GM18526 (cell line): ENCODE measurements around the gene CHST4.

ENCODE experiments used
- POLR2A ChIP-seq: IDR thresholded peaks from 3 replicates; pipeline ENCODE4 v1.6.1; 2011; ENCODE audit not compliant: insufficient read length; ENCODE audit errors: extremely low read depth

CHST4 gene

DNA sequence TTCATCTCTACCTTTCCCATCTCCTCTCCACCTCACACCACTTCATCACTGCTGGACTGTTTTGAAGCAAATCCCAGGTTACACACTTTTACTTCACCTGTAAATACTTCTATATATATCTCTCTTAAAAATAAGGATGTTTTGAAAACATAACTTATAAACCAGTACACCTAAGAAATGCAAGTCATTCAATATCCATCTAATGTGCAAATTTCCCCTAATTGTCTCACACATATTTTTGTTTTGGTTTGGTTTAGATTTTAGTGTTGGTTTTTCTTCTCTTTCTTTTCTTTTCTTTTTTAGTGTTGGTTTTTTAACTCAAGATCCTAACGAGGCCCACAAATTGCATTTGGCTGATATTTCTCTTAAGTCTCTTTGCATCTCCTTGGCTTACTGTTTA lies 19.2 kb upstream of the CHST4 start:
- TF ChIP-seq POLR2A = no peak

DNA sequence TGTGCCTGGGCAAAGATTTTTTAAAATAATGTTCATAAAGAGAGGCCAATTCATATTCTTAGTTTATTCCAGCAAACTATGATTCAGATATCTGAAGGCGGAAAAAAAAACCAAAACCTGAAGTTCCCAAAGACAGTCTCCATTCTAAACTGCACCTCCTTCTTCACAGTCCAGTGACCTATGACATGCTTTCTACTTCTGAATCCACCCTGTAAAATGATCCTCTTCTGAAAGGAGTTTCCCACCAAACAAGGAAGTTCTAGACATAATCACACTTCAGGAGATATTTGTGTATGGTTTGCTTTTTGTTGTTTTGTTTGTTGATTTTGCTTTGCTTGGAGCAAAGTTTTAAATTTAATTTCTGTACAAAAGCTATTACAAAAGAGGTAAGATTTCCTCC lies 12.9 kb upstream of the CHST4 start:
- no peak for TF ChIP-seq POLR2A

DNA sequence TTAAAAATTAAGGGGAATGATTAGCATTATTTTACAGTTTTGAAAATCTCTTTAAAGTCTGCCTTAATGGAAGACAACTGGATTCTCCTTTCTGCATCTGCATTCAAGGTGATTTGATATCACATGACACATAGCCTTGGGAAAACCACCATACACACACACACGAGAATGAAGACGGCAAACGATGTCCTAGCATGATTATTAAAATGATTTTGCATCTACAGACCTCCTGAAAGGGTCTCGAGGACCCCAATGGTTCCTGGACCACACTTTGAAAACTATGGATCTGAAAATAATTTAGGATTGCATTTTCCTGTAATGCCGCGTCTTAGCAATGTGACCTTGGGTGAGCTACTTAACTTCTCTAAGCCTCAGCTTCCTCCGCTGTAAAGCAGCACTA lies 11.8 kb upstream of the CHST4 start:
- TF ChIP-seq POLR2A = no peak

DNA sequence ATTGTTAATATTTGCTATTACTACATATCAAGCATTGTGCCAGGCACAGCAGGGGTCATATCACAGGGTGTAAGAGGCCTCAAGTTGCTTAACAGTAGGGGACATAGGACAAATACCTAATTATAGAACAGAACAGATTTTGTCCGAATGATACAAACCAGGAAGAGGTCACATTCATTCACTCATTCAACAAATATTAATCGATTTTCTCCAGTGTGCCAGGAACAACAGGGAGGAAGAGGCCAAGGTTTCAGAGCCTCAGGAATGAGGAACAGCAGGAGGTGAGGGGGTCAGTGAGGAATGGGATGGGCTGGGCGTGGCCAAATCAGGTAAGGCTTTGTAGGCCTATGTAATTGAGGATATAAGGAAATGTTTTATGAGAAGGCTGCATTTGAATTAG lies 11.2 kb upstream of the CHST4 start:
- TF ChIP-seq POLR2A = no peak

DNA sequence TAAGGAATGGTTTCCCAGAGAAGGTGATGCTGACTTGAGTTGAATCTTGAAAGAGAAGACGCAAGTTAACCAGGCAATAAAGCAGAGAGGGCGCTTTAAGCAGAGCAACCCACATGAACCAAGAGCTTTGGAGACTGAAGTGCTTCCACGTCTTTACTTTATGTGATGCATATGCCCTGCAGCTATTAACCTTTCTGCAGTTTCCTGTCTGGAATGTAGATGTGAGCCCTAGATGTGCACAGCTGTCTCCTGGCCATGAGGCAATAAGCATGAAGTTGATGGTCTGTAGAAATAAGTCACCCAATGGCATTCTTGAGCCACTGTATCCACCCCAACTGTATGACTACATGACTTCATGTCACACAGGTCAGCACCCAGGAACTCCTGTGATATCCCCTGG lies 5.7 kb upstream of the CHST4 start:
- TF ChIP-seq POLR2A = no peak

DNA sequence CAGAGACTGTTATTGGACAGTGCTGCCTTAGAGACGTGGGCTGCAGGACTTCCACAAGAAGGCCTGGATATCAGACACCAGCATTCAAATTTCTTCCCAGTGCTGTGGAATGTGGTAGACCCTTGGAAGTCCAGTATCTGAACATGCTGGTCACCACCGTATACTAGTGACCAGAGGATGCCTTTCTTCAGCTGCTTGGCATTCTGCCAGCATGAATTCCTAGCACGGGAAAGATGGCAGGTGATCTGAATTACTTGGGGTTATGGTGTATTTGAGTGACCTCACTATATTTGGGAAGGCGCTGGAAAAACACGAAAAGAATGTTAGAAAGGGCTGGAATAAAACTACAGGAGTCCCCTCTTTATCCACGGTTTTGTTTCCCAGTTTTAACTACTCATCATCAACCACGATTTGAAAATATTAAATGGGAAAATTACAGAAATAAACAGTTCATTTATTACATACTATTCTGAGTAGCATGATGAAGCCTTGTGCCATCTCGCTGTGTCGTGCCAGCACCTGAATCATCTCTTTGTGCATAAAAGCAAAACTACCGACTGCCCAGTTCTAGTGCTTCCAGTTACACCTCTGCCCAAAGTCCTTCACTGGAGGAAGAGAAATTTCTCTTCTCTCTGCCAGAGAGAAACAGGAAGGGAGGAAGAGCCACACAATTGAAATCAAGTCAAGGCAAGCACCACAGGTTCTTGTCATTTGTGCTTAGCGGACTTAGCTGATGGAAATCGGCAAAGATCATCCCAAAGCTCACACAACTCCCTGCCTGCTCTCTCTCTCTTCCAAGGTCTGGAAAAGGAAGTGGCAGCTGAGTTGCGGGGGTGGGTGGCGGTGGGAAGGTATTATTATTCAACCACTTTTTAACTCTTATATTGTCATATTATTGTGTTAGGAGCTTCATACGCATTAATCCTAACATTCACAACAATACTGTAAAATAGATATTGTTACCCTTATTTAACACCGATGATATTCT lies 1.4 kb upstream of the CHST4 start:
- no peak for TF ChIP-seq POLR2A

DNA sequence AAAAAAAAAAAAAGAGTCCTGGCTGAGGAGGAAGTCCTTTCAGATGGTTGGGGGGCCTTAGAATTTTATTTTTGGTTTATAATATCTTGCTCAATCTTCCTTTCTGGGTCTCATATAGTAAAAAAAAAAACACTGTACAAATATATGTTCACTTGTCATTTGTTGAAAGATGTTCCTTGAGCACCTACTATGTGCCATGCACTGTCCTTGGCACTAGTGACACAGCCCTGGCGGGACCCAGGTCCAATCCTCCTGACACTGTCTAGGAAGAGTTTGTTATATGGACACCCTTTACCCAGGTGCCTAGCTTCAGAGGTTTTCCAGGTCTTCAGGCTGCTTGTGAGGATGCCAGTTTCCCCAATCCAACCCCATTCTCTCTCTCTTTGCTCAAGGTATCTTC lies 2.0 kb downstream of the CHST4 start:
- TF ChIP-seq POLR2A = no peak

DNA sequence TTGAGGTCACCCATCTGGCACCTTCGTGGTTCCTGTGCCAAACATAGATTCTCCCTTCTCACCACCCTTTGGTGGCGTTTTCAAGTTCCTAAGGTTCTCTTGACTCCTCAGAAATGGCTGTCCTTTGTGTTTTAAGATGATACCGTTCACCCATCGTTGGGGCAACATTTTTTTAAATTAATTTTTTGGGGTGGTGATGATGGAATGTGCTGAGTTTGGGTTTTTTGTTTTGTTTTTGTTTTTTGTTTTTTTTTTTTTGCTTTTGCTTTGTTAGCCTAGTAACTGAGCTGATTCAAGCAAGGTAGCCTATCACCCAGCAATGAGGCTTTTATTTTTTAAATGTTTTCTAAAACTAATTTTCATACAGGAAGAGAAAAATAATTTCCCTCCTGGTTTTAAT lies 2.6 kb downstream of the CHST4 start:
- no peak for TF ChIP-seq POLR2A

DNA sequence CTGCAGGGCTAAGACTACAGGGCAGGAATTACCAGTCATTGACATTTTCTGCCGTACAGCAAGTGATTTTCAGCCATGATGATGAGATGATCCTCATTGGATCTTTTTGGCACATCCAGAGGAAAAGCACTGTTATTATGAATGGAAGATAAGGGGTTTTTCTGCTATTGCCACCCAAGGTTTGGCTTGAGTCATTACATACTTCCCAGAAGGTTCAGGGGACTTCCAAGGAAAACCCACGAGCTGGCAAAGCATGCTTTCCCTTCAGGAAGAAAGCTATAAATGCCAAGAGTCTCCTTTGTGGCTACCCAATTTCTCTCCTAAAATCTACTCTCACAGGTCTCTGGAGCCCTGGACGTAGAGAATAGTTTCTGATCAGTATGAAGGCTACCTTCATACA lies 6.1 kb downstream of the CHST4 start:
- TF ChIP-seq POLR2A = no peak

DNA sequence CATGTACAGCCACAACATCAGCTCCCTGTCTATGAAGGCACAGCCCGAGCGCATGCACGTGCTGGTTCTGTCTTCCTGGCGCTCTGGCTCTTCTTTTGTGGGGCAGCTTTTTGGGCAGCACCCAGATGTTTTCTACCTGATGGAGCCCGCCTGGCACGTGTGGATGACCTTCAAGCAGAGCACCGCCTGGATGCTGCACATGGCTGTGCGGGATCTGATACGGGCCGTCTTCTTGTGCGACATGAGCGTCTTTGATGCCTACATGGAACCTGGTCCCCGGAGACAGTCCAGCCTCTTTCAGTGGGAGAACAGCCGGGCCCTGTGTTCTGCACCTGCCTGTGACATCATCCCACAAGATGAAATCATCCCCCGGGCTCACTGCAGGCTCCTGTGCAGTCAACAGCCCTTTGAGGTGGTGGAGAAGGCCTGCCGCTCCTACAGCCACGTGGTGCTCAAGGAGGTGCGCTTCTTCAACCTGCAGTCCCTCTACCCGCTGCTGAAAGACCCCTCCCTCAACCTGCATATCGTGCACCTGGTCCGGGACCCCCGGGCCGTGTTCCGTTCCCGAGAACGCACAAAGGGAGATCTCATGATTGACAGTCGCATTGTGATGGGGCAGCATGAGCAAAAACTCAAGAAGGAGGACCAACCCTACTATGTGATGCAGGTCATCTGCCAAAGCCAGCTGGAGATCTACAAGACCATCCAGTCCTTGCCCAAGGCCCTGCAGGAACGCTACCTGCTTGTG lies 10.7 kb downstream of the CHST4 start:
- no peak for TF ChIP-seq POLR2A

DNA sequence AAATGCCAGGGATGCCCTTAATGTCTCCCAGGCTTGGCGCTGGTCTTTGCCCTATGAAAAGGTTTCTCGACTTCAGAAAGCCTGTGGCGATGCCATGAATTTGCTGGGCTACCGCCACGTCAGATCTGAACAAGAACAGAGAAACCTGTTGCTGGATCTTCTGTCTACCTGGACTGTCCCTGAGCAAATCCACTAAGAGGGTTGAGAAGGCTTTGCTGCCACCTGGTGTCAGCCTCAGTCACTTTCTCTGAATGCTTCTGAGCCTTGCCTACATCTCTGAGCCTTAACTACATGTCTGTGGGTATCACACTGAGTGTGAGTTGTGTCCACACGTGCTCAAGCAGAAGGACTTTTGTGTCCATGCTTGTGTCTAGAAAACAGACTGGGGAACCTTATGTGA lies 11.4 kb downstream of the CHST4 start:
- TF ChIP-seq POLR2A = no peak

DNA sequence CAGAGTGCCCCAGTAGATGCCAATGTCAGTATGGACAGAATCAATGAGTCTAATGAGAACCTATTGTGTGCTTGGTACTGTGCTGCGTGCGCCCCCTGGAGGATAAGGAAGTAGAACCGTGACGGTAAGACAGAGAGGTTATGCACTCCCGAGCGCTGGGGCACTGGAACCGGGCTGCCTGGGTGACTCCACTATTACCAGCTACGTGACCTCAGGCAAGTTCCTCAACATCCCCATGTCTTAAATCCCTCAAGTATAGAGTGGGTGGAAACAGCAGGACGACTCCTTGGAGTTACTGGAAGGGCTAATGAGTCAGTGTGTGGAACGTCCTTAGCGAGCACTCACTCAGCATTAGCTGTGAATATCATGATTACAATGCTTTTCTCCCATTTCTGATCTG lies 16.2 kb downstream of the CHST4 start:
- TF ChIP-seq POLR2A = no peak

DNA sequence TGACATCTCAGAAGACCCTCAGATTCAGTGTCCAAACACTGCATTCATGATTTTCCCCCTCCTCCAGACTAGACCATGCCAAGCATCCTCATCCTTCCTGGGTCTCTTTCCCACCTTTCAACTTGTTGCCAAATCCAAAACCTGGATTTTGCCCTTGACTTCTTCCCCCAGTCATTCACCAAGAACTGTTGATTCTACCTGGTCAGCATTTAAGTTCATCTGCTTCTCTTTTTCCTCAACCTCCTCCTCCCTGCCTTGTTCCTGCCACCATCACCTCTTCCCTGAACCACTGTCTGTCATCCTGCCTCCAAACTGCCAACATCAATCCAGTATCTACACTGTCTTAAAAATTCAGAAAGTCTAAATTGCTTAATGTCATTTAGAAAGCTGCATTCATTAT lies 20.9 kb downstream of the CHST4 start:
- no peak for TF ChIP-seq POLR2A

DNA sequence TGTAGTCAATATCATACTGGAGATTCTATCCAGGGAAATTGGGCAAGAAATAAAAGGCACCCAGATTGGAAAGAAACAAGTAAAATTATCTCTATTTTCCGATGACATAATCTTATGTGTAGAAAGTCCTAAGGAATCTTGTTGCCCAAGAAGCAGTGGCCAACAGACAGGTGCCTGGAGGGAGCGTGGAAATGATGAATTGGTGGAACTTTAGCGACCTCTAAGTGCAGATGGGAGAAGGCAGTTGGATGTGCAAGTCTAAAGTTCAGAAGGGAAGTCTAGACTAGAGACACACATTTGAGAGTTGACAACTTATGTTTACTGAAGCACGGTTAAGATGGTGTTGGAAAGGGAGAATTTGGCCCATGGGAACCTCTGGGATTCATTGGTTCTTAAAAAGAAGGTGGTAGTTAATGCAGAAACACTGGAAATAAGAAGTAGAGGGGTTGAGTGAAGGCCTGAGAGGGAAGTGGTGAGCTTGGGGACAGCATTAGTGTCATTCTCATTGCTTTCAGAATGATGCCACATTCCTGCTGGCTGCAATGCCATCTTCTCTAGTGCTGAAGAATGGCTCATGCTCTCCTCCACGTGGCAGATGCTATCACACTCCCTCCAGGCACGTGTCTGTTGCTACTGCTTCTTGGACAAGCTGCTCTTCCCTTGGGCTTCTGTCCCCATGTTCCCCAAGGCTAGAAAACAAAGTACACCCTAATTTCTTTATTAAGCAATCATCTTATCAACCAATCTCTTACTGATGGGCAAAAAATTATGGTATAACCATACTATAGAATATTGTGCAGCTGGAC lies 26.7 kb downstream of the CHST4 start:
- TF ChIP-seq POLR2A = no peak

DNA sequence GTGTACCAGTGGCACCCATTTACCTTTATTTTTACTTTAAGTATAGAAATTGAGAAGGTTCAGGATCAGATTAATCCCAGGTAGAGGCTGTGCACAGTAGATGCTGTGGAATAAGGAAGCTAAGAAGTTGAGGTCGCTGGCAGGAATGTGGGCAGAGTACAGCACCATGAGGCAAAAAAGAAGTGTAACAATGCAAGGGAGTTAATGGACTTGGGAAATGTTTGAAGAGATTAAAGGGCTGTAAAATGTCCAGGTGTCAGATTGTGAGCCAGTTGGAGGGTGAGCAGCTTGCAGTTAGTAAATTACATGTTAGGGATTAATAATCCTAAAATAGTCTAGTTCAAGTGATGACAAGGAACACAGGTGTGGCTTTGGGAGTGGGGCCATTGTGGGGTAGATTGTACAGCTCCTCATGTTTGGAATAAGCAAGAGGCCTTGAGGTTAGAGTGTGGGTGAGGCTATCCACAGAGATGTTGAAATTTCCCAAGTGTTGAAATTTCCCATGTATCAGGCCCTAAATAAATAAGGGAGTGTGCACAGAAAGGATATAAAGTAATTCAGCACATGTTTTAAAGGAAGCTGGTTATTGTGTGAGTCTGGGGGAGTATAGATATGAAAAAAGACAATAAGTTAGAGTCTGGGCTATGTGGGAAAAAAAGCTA lies 29.1 kb downstream of the CHST4 start:
- no peak for TF ChIP-seq POLR2A

DNA sequence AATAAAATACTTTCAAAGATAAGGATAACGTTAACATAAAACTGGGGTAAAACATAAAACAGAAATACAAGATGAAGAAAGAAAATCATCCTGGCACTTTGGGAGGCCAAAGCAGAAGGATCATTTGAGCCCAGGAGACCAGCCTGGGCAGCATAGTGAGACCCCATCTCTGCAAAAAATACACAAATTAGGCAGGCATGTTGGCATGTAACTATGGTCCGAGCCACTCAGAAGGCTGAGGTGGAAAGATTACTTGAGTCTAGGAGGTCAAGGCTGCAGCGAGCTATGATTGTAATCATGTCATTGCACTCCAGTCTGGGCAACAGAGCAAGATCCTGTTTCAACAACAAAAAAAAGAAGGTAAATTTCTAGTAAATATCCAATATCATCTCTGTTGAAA lies 31.1 kb downstream of the CHST4 start:
- no peak for TF ChIP-seq POLR2A
